IMR-90 (cell line): Measurements from ENCODE around the gene LAMA3. TPM values are rescaled to one million over a fixed set of nuclear protein-coding genes. Genes with fewer than 3 reads are reported as not detected.
A peak's percentile ranks its signal among the peaks of the same experiment; 100 is the strongest.

Experiments
- ATAC-seq: fragments of 200-7000 bp; cut with Tn5 transposase; 2 replicates; pipeline ENCODE4 v1.9.1; 2020; ENCODE audit warnings: low read depth, mild to moderate bottlenecking, moderate library complexity
- BruUV-seq: library from RNA; stranded (reverse); fragments of 400-500 nt; replicated peaks from 2 replicates; lab custom pipeline; 2021; lab: Mats Ljungman, UMichigan
- CTCF ChIA-PET: fragments of 300-600 bp; formaldehyde crosslinking; extraction: SDS; loops from one replicate; lab custom pipeline; 2021; ENCODE audit warnings: antibody characterized with exemption; lab: Yijun Ruan, JAX
- POLR2A ChIA-PET: fragments of 300-600 bp; sonication (Branson Sonifier 250); formaldehyde crosslinking; loops from one replicate; lab custom pipeline; 2022; ENCODE audit warnings: antibody characterized with exemption; ENCODE audit not compliant: unreplicated experiment; lab: Charles Lee
- DNase-seq: peaks from one replicate; pipeline ENCODE4 v3.0.0; 2013
- H2AFZ ChIP-seq: replicated peaks from 2 replicates; pipeline ENCODE3; 2013; ENCODE audit warnings: low read length, mild to moderate bottlenecking; ENCODE audit not compliant: poor library complexity
- H2AK5ac ChIP-seq: 2 replicates; pipeline ENCODE4 v1.6.1; 2013; ENCODE audit warnings: low read depth, low read length, inconsistent platforms
- H2AK9ac ChIP-seq: replicated peaks from 2 replicates; pipeline ENCODE3; 2013; ENCODE audit warnings: mild to moderate bottlenecking, low read depth, low read length, moderate library complexity; ENCODE audit not compliant: poor library complexity
- H2BK120ac ChIP-seq: 2 replicates; pipeline ENCODE4 v1.6.1; 2013; ENCODE audit warnings: low read depth, low read length, inconsistent platforms
- H2BK15ac ChIP-seq: 3 replicates; pipeline ENCODE4 v1.6.1; 2013; ENCODE audit warnings: low read depth, low read length, inconsistent platforms
- H2BK20ac ChIP-seq: 2 replicates; pipeline ENCODE4 v1.6.1; 2013; ENCODE audit warnings: low read depth, mild to moderate bottlenecking, inconsistent platforms, low read length, moderate library complexity
- H2BK5ac ChIP-seq: 2 replicates; pipeline ENCODE4 v1.6.1; 2013; ENCODE audit warnings: mild to moderate bottlenecking, low read depth, low read length, inconsistent platforms; ENCODE audit not compliant: poor library complexity, severe bottlenecking
- H3K14ac ChIP-seq: replicated peaks from 2 replicates; pipeline ENCODE4 v1.6.1; 2013; ENCODE audit warnings: low read depth, low read length, inconsistent platforms
- H3K18ac ChIP-seq: 2 replicates; pipeline ENCODE4 v1.6.1; 2013; ENCODE audit warnings: low read depth, low read length, control low read depth
- H3K23ac ChIP-seq: 2 replicates; pipeline ENCODE4 v1.6.1; 2013; ENCODE audit warnings: low read depth, low read length, inconsistent platforms
- H3K27ac ChIP-seq: 2 replicates; pipeline ENCODE4 v1.5.1; 2013; ENCODE audit warnings: mild to moderate bottlenecking, control low read depth, low read length; ENCODE audit not compliant: insufficient read depth
- H3K27me3 ChIP-seq: 2 replicates; pipeline ENCODE4 v1.6.1; 2013; ENCODE audit warnings: low read length; ENCODE audit not compliant: control insufficient read depth, insufficient read depth
- H3K36me3 ChIP-seq: 2 replicates; pipeline ENCODE4 v1.6.1; 2013; ENCODE audit warnings: low read length, mixed read lengths; ENCODE audit not compliant: control insufficient read depth, insufficient read depth
- H3K4ac ChIP-seq: 2 replicates; pipeline ENCODE4 v1.6.1; 2013; ENCODE audit warnings: low read depth, low read length, inconsistent platforms
- H3K4me1 ChIP-seq: 2 replicates; pipeline ENCODE4 v1.6.1; 2013; ENCODE audit warnings: low read length, mixed read lengths; ENCODE audit not compliant: control insufficient read depth, insufficient read depth
- H3K4me2 ChIP-seq: 2 replicates; pipeline ENCODE4 v1.6.1; 2013; ENCODE audit warnings: low read depth, mild to moderate bottlenecking, control low read depth, low read length, moderate library complexity
- H3K4me3 ChIP-seq: 2 replicates; pipeline ENCODE4 v1.5.1; 2013; ENCODE audit warnings: low read depth, mild to moderate bottlenecking, control low read depth, low read length, moderate library complexity; ENCODE audit not compliant: insufficient read depth
- H3K56ac ChIP-seq: 2 replicates; pipeline ENCODE4 v1.6.1; 2013; ENCODE audit warnings: low read length, inconsistent platforms; ENCODE audit not compliant: insufficient read depth; ENCODE audit errors: extremely low read depth
- H3K79me1 ChIP-seq, 2 experiments: 2 replicates each; pipeline ENCODE4 v1.6.1; 2013; ENCODE audit warnings: low read length in 2 of 2, inconsistent platforms in 1 of 2, low read depth in 1 of 2
- H3K9ac ChIP-seq: 2 replicates; pipeline ENCODE4 v1.6.1; 2013; ENCODE audit warnings: low read depth, low read length, control low read depth
- H3K9me1 ChIP-seq: 2 replicates; pipeline ENCODE4 v1.6.1; 2013; ENCODE audit warnings: low read length, inconsistent platforms; ENCODE audit not compliant: insufficient read depth
- H3K9me3 ChIP-seq: 2 replicates; pipeline ENCODE4 v1.6.1; 2013; ENCODE audit warnings: low read length; ENCODE audit not compliant: control insufficient read depth, insufficient read depth
- H4K20me1 ChIP-seq: 2 replicates; pipeline ENCODE4 v1.6.1; 2013; ENCODE audit warnings: low read length, inconsistent platforms; ENCODE audit not compliant: insufficient read depth
- H4K5ac ChIP-seq: 2 replicates; pipeline ENCODE4 v1.6.1; 2013; ENCODE audit warnings: mild to moderate bottlenecking, low read depth, low read length, control low read depth
- H4K8ac ChIP-seq, 2 experiments: 2 replicates each; pipeline ENCODE4 v1.6.1; 2013; ENCODE audit warnings: low read depth in 2 of 2, low read length in 2 of 2, control low read depth in 1 of 2, inconsistent platforms in 1 of 2
- H4K91ac ChIP-seq: 2 replicates; pipeline ENCODE4 v1.6.1; 2013; ENCODE audit warnings: low read depth, low read length, inconsistent platforms; ENCODE audit not compliant: insufficient read depth
- CEBPB ChIP-seq: IDR thresholded peaks from 2 replicates; pipeline ENCODE4 v1.6.1; 2012; ENCODE audit warnings: low read depth, low read length, improper control_type of control experiment
- CHD1 ChIP-seq: IDR thresholded peaks from 2 replicates; pipeline ENCODE4 v1.6.1; 2012; ENCODE audit warnings: low read depth, low read length, improper control_type of control experiment
- CTCF ChIP-seq: conservative IDR thresholded peaks from 2 replicates; pipeline ENCODE4 v1.5.1; 2012; ENCODE audit warnings: mild to moderate bottlenecking, low read depth, low read length, improper control_type of control experiment
- ELK1 ChIP-seq: fragments of 150-350 bp; IDR thresholded peaks from 2 replicates; pipeline ENCODE4 v1.6.1; 2016; ENCODE audit warnings: low read depth, mild to moderate bottlenecking, low read length, moderate library complexity, borderline replicate concordance
- FOS ChIP-seq: fragments of 150-350 bp; IDR thresholded peaks from 2 replicates; pipeline ENCODE4 v1.6.1; 2016; ENCODE audit warnings: low read depth, low read length
- MAFK ChIP-seq: IDR thresholded peaks from 2 replicates; pipeline ENCODE4 v1.6.1; 2012; ENCODE audit warnings: low read depth, low read length, improper control_type of control experiment
- NFE2L2 ChIP-seq: fragments of 150-350 bp; IDR thresholded peaks from 2 replicates; pipeline ENCODE4 v1.6.1; 2016; ENCODE audit warnings: low read depth, mild to moderate bottlenecking, low read length
- POLR2A ChIP-seq: IDR thresholded peaks from 2 replicates; pipeline ENCODE4 v1.6.1; 2012; ENCODE audit warnings: mild to moderate bottlenecking, low read depth, low read length
- RCOR1 ChIP-seq: IDR thresholded peaks from 2 replicates; pipeline ENCODE4 v1.6.1; 2012; ENCODE audit warnings: mild to moderate bottlenecking, low read length, improper control_type of control experiment; ENCODE audit not compliant: insufficient replicate concordance
- RFX5 ChIP-seq: IDR thresholded peaks from 2 replicates; pipeline ENCODE4 v1.8.0; 2012; ENCODE audit warnings: low read depth, mild to moderate bottlenecking, low read length, moderate library complexity
- SMC3 ChIP-seq: fragments of 150-350 bp; IDR thresholded peaks from 2 replicates; pipeline ENCODE4 v1.6.1; 2016; ENCODE audit warnings: low read depth, mild to moderate bottlenecking, antibody characterized with exemption, low read length, moderate library complexity
- WGBS, 2 experiments: methylation state at CpG; one replicate each; pipeline versions ENCODE4 v1.1.5 to v1.1.7; 2013; ENCODE audit warnings: missing lambda C conversion rate in 2 of 2; ENCODE audit not compliant: insufficient read length in 1 of 2; ENCODE audit errors: extremely low coverage in 2 of 2; 5-methylcytosine and 5-hydroxymethylcytosine counted together
- dilution Hi-C: fragments of 300-500 bp; cut with HindIII; formaldehyde crosslinking; loops from one replicate; pipeline ENCODE4 v1.14.3; 2018; ENCODE audit warnings: low sequenced_read_pairs; ENCODE audit not compliant: unreplicated experiment
- in situ Hi-C: fragments of 300-500 bp; cut with MboI; formaldehyde crosslinking; loops from 3 replicates; pipeline ENCODE4 v1.14.3; 2019; ENCODE audit warnings: low sequenced_read_pairs, inconsistent platforms, mixed read lengths
- intact Hi-C: fragments of 100-400 bp; cut with micrococcal nuclease; formaldehyde crosslinking; loops from 2 replicates; pipeline ENCODE4 v1.10.0; 2022
- polyA plus RNA-seq, 3 experiments: library from polyadenylated mRNA; depleted of rRNA; stranded (reverse); fragments of >200 nt; gene quantifications; 2 replicates each; pipeline ENCODE4 v1.2.3, GENCODE V29; 2012; ENCODE audit warnings: low replicate concordance in 1 of 3
- total RNA-seq: library from RNA; depleted of rRNA; stranded (reverse); fragments of >200 nt; gene quantifications from 2 replicates; pipeline ENCODE4 v1.2.3, GENCODE V29; 2012
- TF ChIP-seq, protein P1 (sequence below): fragments of 150-350 bp; IDR thresholded peaks from 2 replicates; pipeline ENCODE4 v1.6.1; 2017; ENCODE audit warnings: mild to moderate bottlenecking, antibody characterized with exemption, low read length, low read depth

Gene LAMA3
- total and polyA plus RNA-seq, 2 of the 4 experiments (the other 2 are of a cell fraction), result 0.18 to 0.19 TPM

GRCh38 chr18:23867006-23867405, 177.8 kb downstream of the LAMA3 start:
- ChIA-PET POLR2A (no interaction called here), CTCF (no interaction called here)
- H3K18ac ChIP-seq, result no peak overlapping the region
- H3K14ac ChIP-seq, result no peak overlapping the region
- H3K56ac ChIP-seq, result no peak overlapping the region
- no peak overlapping the region for H2BK120ac ChIP-seq
- 0 out of 4 replicates have a peak, but pooled peaks cover 0 to 2% of the 10 kb centered on the region in 2 experiments for H3K79me1 ChIP-seq
- intact Hi-C loops, result no loop called here
- DNase-seq (no peak), ATAC-seq (no peak)
- dilution Hi-C loops, result no loop called here
- no peak overlapping the region for H4K5ac ChIP-seq
- TF ChIP-seq MAFK (no peak), CTCF (no peak), CHD1 (no peak), CEBPB (no peak), SMC3 (no peak), POLR2A (no peak), NFE2L2 (no peak), ELK1 (no peak), FOS (no peak), RCOR1 (no peak), RFX5 (no peak)
- TF ChIP-seq, protein P1, sequence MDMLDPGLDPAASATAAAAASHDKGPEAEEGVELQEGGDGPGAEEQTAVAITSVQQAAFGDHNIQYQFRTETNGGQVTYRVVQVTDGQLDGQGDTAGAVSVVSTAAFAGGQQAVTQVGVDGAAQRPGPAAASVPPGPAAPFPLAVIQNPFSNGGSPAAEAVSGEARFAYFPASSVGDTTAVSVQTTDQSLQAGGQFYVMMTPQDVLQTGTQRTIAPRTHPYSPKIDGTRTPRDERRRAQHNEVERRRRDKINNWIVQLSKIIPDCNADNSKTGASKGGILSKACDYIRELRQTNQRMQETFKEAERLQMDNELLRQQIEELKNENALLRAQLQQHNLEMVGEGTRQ, result no peak
- H3K27me3 ChIP-seq, result no peaks in the 10 kb centered on the region
- H4K91ac ChIP-seq, result no peak overlapping the region
- WGBS, 2 experiments, result no CpG with 5 or more reads among the region's 5 CpGs
- no peak overlapping the region for H2BK20ac ChIP-seq
- H3K4ac ChIP-seq, result no peak overlapping the region
- no peak overlapping the region for H2BK5ac ChIP-seq
- H3K36me3 ChIP-seq, result no peaks in the 10 kb centered on the region
- H3K27ac ChIP-seq, result no peak overlapping the region
- H2BK15ac ChIP-seq, result no peak overlapping the region
- no peak overlapping the region for H3K4me2 ChIP-seq
- H2AFZ ChIP-seq, result no peak overlapping the region
- in situ Hi-C loops, result no loop called here
- H3K4me3 ChIP-seq, result no peak overlapping the region
- no peak overlapping the region for H3K23ac ChIP-seq
- H3K9me1 ChIP-seq, result peaks cover 10% of the 10 kb centered on the region
- BruUV-seq, result no TSS peak
- H2AK9ac ChIP-seq, result peak overlapping the region; percentile 42
- peaks cover 8% of the 10 kb centered on the region for H3K4me1 ChIP-seq
- no peaks in the 10 kb centered on the region for H4K20me1 ChIP-seq
- no peak overlapping the region for H3K9ac ChIP-seq
- H2AK5ac ChIP-seq, result no peak overlapping the region; the same call in 1 of the 2 replicates
- no peaks in the 10 kb centered on the region for H3K9me3 ChIP-seq
- H4K8ac ChIP-seq, result no peak overlapping the region
